MM.1S (cell line): Measurements from ENCODE around the gene CDK5.

Source experiments
- CTCF ChIP-seq: fragments of 300-600 bp; sonication (generic); IDR thresholded peaks from 2 replicates; pipeline ENCODE4 v1.5.1; 2016; ENCODE audit warnings: antibody characterized with exemption, low read length, mixed read lengths
- EZH2 ChIP-seq: fragments of 300-600 bp; sonication (generic); optimal IDR thresholded peaks from 2 replicates; pipeline ENCODE3; 2017; ENCODE audit warnings: low read depth, mild to moderate bottlenecking, antibody characterized with exemption, low read length, mixed read lengths
- EZH2phosphoT487 ChIP-seq: fragments of 300-600 bp; sonication (generic); IDR thresholded peaks from 2 replicates; pipeline ENCODE4 v1.6.1; 2018; ENCODE audit warnings: antibody characterized with exemption, low read length

GRCh38 chr7:151008143-151008510, 49.6 kb downstream of the CDK5 start:
- TF ChIP-seq CTCF (no peak), EZH2 (no peak), EZH2phosphoT487 (no peak)
